ENCODE data around the gene EEF1A2. TPM values are rescaled to one million over a fixed set of nuclear protein-coding genes. Genes with fewer than 3 reads are reported as not detected.

The EEF1A2 gene
- total and polyA plus RNA-seq, 2 of the 4 experiments (the other 2 are of a cell fraction): 1.3 to 4.6 TPM

GRCh38 chr20:63447320-63447719 lies 51.6 kb downstream of the EEF1A2 start:
- no peak overlapping the region for H3K27ac ChIP-seq (ENCODE audit: insufficient read depth, low read length)
- H4K5ac ChIP-seq (ENCODE audit: low read depth, low read length): no peak overlapping the region
- POLR2A ChIA-PET (ENCODE audit: unreplicated experiment): no interaction called here
- TF ChIP-seq CTCF (conservative IDR thresholded peaks at IDR 0.05; ENCODE audit: low read depth, low read length) (no peak), CHD1 (IDR thresholded peaks at IDR 0.05; ENCODE audit: low read depth, low read length) (no peak), ELK1 (IDR thresholded peaks at IDR 0.05; ENCODE audit: borderline replicate concordance, low read depth, low read length) (no peak), MAFK (IDR thresholded peaks at IDR 0.05; ENCODE audit: low read depth, low read length) (no peak), POLR2A (IDR thresholded peaks at IDR 0.05; ENCODE audit: low read depth, low read length) (no peak), SMC3 (IDR thresholded peaks at IDR 0.05; ENCODE audit: low read depth, low read length) (no peak), CEBPB (IDR thresholded peaks at IDR 0.05; ENCODE audit: low read depth, low read length) (no peak), USF2 (IDR thresholded peaks at IDR 0.05; ENCODE audit: low read depth, low read length) (no peak), RAD21 (IDR thresholded peaks at IDR 0.05; ENCODE audit: low read length) (no peak), NFE2L2 (IDR thresholded peaks at IDR 0.05; ENCODE audit: low read depth, low read length) (no peak)
- H4K91ac ChIP-seq (ENCODE audit: insufficient read depth, low read depth, low read length): no peak overlapping the region
- H3K36me3 ChIP-seq (ENCODE audit: control insufficient read depth, insufficient read depth, low read length): no peaks in the 10 kb centered on the region
- no peaks in the 10 kb centered on the region for H3K79me1 ChIP-seq (ENCODE audit: low read depth in 1 of 2, low read length in 2 of 2)
- WGBS, 2 experiments (ENCODE audit: extremely low coverage in 2 of 2, insufficient read length in 1 of 2): 60% methylated on average over 2 of the region's 16 CpGs; no CpG with 5 or more reads in 1 of the 2 experiments
- no peaks in the 10 kb centered on the region for H4K20me1 ChIP-seq (ENCODE audit: insufficient read depth, low read length)
- H3K14ac ChIP-seq (replicated peaks; ENCODE audit: low read depth, low read length): no peak overlapping the region
- H3K9me1 ChIP-seq (ENCODE audit: insufficient read depth, low read length): no peaks in the 10 kb centered on the region
- no peak overlapping the region for H3K4ac ChIP-seq (ENCODE audit: low read depth, low read length)
- H3K4me2 ChIP-seq (ENCODE audit: low read depth, low read length): no peak overlapping the region
- no peak overlapping the region for H2BK5ac ChIP-seq (ENCODE audit: low read depth, low read length, poor library complexity, severe bottlenecking)
- H2BK120ac ChIP-seq (ENCODE audit: low read depth, low read length): no peak overlapping the region
- no peak overlapping the region for H2AFZ ChIP-seq (replicated peaks; ENCODE audit: low read length, poor library complexity)
- no peak overlapping the region for H3K23ac ChIP-seq (ENCODE audit: low read depth, low read length)
- H3K18ac ChIP-seq (ENCODE audit: low read depth, low read length): no peak overlapping the region
- no peak overlapping the region for H4K8ac ChIP-seq (ENCODE audit: low read depth in 2 of 2, low read length in 2 of 2)
- H3K56ac ChIP-seq (ENCODE audit: extremely low read depth, insufficient read depth, low read length): no peak overlapping the region
- no peak for ATAC-seq (ENCODE audit: low read depth)
- no peak for DNase-seq
- H3K9ac ChIP-seq (ENCODE audit: low read depth, low read length): no peak overlapping the region
- no peak overlapping the region for H2BK20ac ChIP-seq (ENCODE audit: low read depth, low read length)
- no TSS peak for BruUV-seq (replicated peaks)
- H2AK9ac ChIP-seq (replicated peaks; ENCODE audit: low read depth, low read length, poor library complexity): no peak overlapping the region
- intact Hi-C loops (cut with micrococcal nuclease): no loop called here
- in situ Hi-C loops (cut with MboI; ENCODE audit: low sequenced_read_pairs): no loop called here
- CTCF ChIA-PET: no interaction called here
- H3K27me3 ChIP-seq (ENCODE audit: control insufficient read depth, insufficient read depth, low read length): peaks cover 20% of the 10 kb centered on the region; the same call in 1 of the 2 replicates
- no peak overlapping the region for H3K4me3 ChIP-seq (ENCODE audit: insufficient read depth, low read depth, low read length)
- no peak overlapping the region for H2AK5ac ChIP-seq (ENCODE audit: low read depth, low read length)
- no peaks in the 10 kb centered on the region for H3K4me1 ChIP-seq (ENCODE audit: control insufficient read depth, insufficient read depth, low read length)
- H3K9me3 ChIP-seq (ENCODE audit: control insufficient read depth, insufficient read depth, low read length): no peaks in the 10 kb centered on the region
- no peak overlapping the region for H2BK15ac ChIP-seq (ENCODE audit: low read depth, low read length)
- dilution Hi-C loops (cut with HindIII; ENCODE audit: low sequenced_read_pairs, unreplicated experiment): no loop called here

All from IMR-90 (cell line).